ENCODE results near the gene GAS2. TPM values are rescaled to one million over a fixed set of nuclear protein-coding genes. Genes with fewer than 3 reads are reported as not detected.

Gene GAS2
- total and polyA plus RNA-seq, 3 donors from 2014 or later, result 5.5 to 25.2 (median 9.0) TPM

DNA sequence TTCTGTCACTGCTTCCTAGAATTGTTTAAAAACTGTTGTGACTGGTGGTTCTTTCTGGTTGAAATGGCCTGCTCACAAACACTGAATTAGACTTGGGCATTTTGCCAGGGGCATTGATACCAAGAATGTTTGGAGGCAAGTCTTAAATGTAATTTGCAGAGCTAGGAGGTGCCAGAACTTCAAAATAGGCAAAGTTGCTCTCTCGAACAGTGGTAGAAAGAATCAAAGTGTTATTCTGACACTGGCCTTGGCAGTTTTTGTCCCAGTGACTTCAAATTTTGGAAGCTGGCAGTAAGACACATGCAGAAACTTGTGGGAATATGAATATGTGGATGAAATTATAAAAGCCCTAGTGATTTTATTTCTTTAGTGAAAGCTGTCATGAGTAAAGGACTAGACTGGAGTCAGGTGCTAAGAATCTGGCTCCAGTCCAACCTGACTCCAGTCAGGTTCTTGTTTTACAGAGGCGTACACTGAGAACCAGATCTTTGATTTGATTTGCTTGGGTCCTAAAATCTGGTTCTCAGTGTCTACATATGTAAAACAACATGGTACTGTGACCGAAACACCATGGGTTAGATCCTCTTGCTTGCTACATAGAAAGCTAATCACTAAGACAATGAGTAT, 142.3 kb downstream of the GAS2 start:
- WGBS, 2 donors, result 78 to 86% methylated on average over 3 of the region's 3 CpGs
- intact Hi-C loops (cut with DNase I; ENCODE audit: low total_unique reads), result no loop called here
- Histone ChIP-seq H3K4me1 (no peaks in the 10 kb centered on the region), H3K9me3 (no peaks in the 10 kb centered on the region), H3K4me3 (no peak overlapping the region), H3K36me3 (ENCODE audit: low read depth, missing control alignments) (no peaks in the 10 kb centered on the region), H3K27ac (no peak overlapping the region), H3K27me3 (no peaks in the 10 kb centered on the region)
- no peak for DNase-seq
- TF ChIP-seq POLR2A (IDR thresholded peaks at IDR 0.05), result no peak
- TF ChIP-seq, protein P1, sequence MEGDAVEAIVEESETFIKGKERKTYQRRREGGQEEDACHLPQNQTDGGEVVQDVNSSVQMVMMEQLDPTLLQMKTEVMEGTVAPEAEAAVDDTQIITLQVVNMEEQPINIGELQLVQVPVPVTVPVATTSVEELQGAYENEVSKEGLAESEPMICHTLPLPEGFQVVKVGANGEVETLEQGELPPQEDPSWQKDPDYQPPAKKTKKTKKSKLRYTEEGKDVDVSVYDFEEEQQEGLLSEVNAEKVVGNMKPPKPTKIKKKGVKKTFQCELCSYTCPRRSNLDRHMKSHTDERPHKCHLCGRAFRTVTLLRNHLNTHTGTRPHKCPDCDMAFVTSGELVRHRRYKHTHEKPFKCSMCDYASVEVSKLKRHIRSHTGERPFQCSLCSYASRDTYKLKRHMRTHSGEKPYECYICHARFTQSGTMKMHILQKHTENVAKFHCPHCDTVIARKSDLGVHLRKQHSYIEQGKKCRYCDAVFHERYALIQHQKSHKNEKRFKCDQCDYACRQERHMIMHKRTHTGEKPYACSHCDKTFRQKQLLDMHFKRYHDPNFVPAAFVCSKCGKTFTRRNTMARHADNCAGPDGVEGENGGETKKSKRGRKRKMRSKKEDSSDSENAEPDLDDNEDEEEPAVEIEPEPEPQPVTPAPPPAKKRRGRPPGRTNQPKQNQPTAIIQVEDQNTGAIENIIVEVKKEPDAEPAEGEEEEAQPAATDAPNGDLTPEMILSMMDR (IDR thresholded peaks at IDR 0.05), result no peak

DNA sequence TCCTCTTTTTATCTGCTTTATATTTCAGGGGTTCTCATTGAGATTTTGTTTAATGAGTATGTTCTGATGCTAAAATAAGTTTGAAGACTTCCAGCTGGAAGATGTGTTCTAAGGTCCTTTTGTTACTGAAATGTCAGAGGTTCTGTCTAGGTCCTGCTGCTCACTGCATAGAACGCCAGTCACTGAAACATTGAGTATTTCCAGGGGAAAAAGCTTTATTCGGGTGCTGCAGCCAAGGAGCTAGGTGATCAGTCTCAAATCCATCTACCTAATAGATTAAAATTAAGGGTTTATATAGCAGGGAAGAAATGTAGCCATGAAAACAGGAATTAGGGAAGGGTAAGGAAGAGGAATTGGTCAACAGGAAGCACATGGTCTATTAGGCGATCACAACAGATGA, 143.5 kb downstream of the GAS2 start:
- WGBS, 2 donors, result 96 to 98% methylated on average over 3 of the region's 3 CpGs
- H3K9me3 ChIP-seq, result no peaks in the 10 kb centered on the region
- no peak for DNase-seq
- TF ChIP-seq, protein P1 (IDR thresholded peaks at IDR 0.05), result no peak
- TF ChIP-seq POLR2A (IDR thresholded peaks at IDR 0.05), result no peak
- H3K4me3 ChIP-seq, result no peak overlapping the region
- intact Hi-C loops (cut with DNase I; ENCODE audit: low total_unique reads), result no loop called here
- no peaks in the 10 kb centered on the region for H3K4me1 ChIP-seq
- H3K27ac ChIP-seq, result no peak overlapping the region
- no peaks in the 10 kb centered on the region for H3K27me3 ChIP-seq
- H3K36me3 ChIP-seq (ENCODE audit: low read depth, missing control alignments), result no peaks in the 10 kb centered on the region

DNA sequence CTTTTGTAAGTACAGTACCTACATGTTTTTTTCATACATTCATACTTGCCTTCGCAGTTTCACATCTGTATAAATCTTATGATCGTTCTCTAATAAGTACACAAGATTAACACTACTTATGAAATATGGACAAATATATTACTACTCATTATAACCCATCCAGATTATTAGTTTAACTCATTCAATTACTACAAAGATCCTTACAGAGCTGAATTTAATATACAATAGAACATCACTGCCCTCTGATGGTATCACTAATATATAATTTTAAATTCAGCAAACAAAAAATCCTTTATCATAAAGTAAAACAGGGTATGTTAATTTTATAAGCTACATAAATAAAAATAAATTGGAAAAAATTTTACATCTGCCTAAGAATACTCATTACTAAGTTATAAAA, 155.8 kb downstream of the GAS2 start:
- TF ChIP-seq POLR2A (IDR thresholded peaks at IDR 0.05), result no peak
- TF ChIP-seq, protein P1 (IDR thresholded peaks at IDR 0.05), result no peak
- 96 to 99% methylated on average over 2 of the region's 2 CpGs for WGBS, 2 donors
- H3K9me3 ChIP-seq, result no peaks in the 10 kb centered on the region
- no peaks in the 10 kb centered on the region for H3K27me3 ChIP-seq
- no peaks in the 10 kb centered on the region for H3K36me3 ChIP-seq (ENCODE audit: low read depth, missing control alignments)
- H3K4me3 ChIP-seq, result no peak overlapping the region
- no peak for DNase-seq
- intact Hi-C loops (cut with DNase I; ENCODE audit: low total_unique reads), result no loop called here
- H3K4me1 ChIP-seq, result no peaks in the 10 kb centered on the region
- H3K27ac ChIP-seq, result no peak overlapping the region

DNA sequence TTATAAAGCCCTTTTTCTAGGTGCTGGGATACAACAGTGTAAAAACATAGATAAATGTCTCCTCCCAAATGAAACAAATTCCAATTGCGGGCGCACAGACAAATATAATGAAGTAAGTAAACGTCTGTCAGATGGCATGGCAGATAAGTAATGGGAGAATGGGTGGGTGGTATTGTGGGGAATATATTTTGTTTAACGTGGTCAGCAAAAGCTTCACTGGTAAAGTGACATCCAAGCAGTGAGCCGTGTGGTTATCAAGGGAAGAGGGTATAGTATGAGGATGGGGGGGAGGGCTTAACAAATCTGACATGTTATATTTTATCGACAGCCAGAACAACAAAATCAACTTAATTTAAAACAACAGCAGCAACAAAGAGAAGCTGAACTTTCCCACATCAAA, 162.0 kb downstream of the GAS2 start:
- DNase-seq, result no peak
- intact Hi-C loops (cut with DNase I; ENCODE audit: low total_unique reads), result no loop called here
- TF ChIP-seq POLR2A (IDR thresholded peaks at IDR 0.05), result no peak
- TF ChIP-seq, protein P1 (IDR thresholded peaks at IDR 0.05), result no peak
- Histone ChIP-seq H3K4me3 (peak overlapping the region in 1 of 2 donors; percentile 98), H3K9me3 (no peaks in the 10 kb centered on the region), H3K36me3 (ENCODE audit: low read depth, missing control alignments) (no peaks in the 10 kb centered on the region), H3K27ac (no peak overlapping the region), H3K27me3 (no peaks in the 10 kb centered on the region), H3K4me1 (no peaks in the 10 kb centered on the region)
- 36 to 50% methylated on average over 6 of the region's 6 CpGs for WGBS, 2 donors

All from testis (tissue), 3 donors.